ENCODE results near the gene LSM7. TPM values are rescaled to one million over a fixed set of nuclear protein-coding genes. Genes with fewer than 3 reads are reported as not detected.

The LSM7 gene
- total RNA-seq, 2 donors from 2014 or later, result 45.7 to 69.9 TPM

- peaks cover 7% of the 10 kb centered on the region for H3K4me1 ChIP-seq
- no peak overlapping the region for H3K4me3 ChIP-seq
- no peak for TF ChIP-seq CTCF (IDR thresholded peaks at IDR 0.05)
- no peak for TF ChIP-seq POLR2A (IDR thresholded peaks at IDR 0.05)
- no peak for DNase-seq
- ATAC-seq, result no peak
- intact Hi-C loops (cut with DNase I), result no loop called here
- peaks cover 0 to 8% of the 10 kb centered on the region in 2 donors for H3K27me3 ChIP-seq
- no peak overlapping the region for H3K27ac ChIP-seq
- H3K36me3 ChIP-seq (replicated peaks in 1 of 2; ENCODE audit: insufficient read depth in 1 of 2, low read depth in 2 of 2), result no peaks in the 10 kb centered on the region
- 90 to 98% methylated on average over 4 of the region's 4 CpGs for WGBS, 2 donors
- H3K9me3 ChIP-seq, result no peaks in the 10 kb centered on the region
These were observed 17.3 kb downstream of the LSM7 start for GRCh38 chr19:2311093-2311492.

- Histone ChIP-seq H3K27me3 (peaks cover 0 to 8% of the 10 kb centered on the region in 2 donors), H3K4me3 (no peak overlapping the region), H3K9me3 (no peaks in the 10 kb centered on the region), H3K36me3 (replicated peaks in 1 of 2; ENCODE audit: insufficient read depth in 1 of 2, low read depth in 2 of 2) (no peaks in the 10 kb centered on the region), H3K4me1 (peaks cover 7% of the 10 kb centered on the region), H3K27ac (no peak overlapping the region)
- WGBS, 2 donors, result 45 to 54% methylated on average over 15 to 17 of the region's 17 CpGs
- DNase-seq (peak; percentile 48 to 85 (median 80)), ATAC-seq (no peak)
- intact Hi-C loops (cut with DNase I), result no loop called here
- no peak for TF ChIP-seq POLR2A (IDR thresholded peaks at IDR 0.05)
- TF ChIP-seq CTCF (IDR thresholded peaks at IDR 0.05), result no peak
These were observed 18.5 kb downstream of the LSM7 start for GRCh38 chr19:2309734-2310362.

GRCh38 chr19:2308114-2308556, 20.3 kb downstream of the LSM7 start, which contains the start of gene LINGO3:
TSS of gene LINGO3 (minus strand) at chr19:2308154. CDS start at chr19:2291776, 16,378 bp downstream.
- 13% methylated on average over 28 of the region's 63 CpGs; no CpG with 5 or more reads in 1 of the 2 donors for WGBS, 2 donors
- Histone ChIP-seq H3K27me3 (peaks cover 0 to 8% of the 10 kb centered on the region in 2 donors), H3K4me3 (no peak within 1 kb of the TSS)

DNA sequence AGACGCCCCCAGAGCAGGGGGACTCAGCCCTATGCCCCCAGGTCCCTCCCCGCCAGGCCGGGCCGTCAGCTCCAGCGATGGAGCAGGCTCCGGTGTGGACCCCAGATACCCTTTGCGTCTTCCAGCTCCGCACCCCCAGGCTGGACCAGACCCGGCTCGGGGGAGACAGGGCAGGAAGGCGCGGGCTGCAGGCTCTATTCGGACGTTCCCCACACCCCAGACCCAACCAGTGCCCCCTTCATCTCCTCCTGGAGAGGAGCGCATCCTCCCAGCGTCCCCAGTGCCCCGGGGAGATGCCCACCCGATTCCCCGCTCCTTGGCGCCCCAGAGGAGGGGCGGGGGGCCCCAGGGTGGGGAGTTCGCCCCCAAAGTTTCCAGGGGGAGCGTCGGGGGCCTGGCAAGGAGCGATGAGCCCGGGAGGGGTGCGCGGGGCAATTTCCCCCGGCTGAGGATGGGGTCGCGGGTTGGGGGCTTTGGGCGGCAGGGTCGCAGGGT, 20.8 kb downstream of the LSM7 start:
- peaks cover 11% of the 10 kb centered on the region for H3K4me1 ChIP-seq
- H3K9me3 ChIP-seq, result no peaks in the 10 kb centered on the region
- WGBS, 2 donors, result 39 to 44% methylated on average over 13 to 22 of the region's 33 CpGs
- DNase-seq (no peak), ATAC-seq (no peak)
- no peak for TF ChIP-seq CTCF (IDR thresholded peaks at IDR 0.05)
- TF ChIP-seq POLR2A (IDR thresholded peaks at IDR 0.05), result no peak
- H3K4me3 ChIP-seq, result no peak overlapping the region
- no peaks in the 10 kb centered on the region for H3K36me3 ChIP-seq (replicated peaks in 1 of 2; ENCODE audit: insufficient read depth in 1 of 2, low read depth in 2 of 2)
- intact Hi-C loops (cut with DNase I), result no loop called here
- no peak overlapping the region for H3K27ac ChIP-seq
- H3K27me3 ChIP-seq, result peaks cover 0 to 8% of the 10 kb centered on the region in 2 donors

More at GRCh38 chr19:2308114-2308556, 20.3 kb downstream of the LSM7 start, which contains the start of gene LINGO3:
- H3K36me3 ChIP-seq (replicated peaks in 1 of 2; ENCODE audit: insufficient read depth in 1 of 2, low read depth in 2 of 2), result no peaks in the 10 kb centered on the region
- no peak for TF ChIP-seq POLR2A (IDR thresholded peaks at IDR 0.05)
- no peak for TF ChIP-seq CTCF (IDR thresholded peaks at IDR 0.05)
- no peak for DNase-seq
- H3K9me3 ChIP-seq, result no peaks in the 10 kb centered on the region
- H3K4me1 ChIP-seq, result peaks cover 7% of the 10 kb centered on the region
- ATAC-seq, result peak; percentile 29
- intact Hi-C loops (cut with DNase I), result no loop called here
- H3K27ac ChIP-seq, result no peak within 1 kb of the TSS
